CD4-positive, alpha-beta T cell treated with Interleukin-1 beta for 1 hour (primary cell): Measurements from ENCODE around the gene C1orf146.
"Not testable (repeated sequence)": the region's sequence is repeated elsewhere in the genome, so short reads cannot be mapped to it uniquely, and the experiment has no call there.

ENCODE experiments used
- DNase-seq, 2 donors: peaks; one replicate each; pipeline ENCODE4 v3.0.0-alpha.2; 2020 to 2022

C1orf146 gene

GRCh38 chr1:92276082-92276481 is 58.4 kb downstream of the C1orf146 start:
- no peak for DNase-seq

DNA sequence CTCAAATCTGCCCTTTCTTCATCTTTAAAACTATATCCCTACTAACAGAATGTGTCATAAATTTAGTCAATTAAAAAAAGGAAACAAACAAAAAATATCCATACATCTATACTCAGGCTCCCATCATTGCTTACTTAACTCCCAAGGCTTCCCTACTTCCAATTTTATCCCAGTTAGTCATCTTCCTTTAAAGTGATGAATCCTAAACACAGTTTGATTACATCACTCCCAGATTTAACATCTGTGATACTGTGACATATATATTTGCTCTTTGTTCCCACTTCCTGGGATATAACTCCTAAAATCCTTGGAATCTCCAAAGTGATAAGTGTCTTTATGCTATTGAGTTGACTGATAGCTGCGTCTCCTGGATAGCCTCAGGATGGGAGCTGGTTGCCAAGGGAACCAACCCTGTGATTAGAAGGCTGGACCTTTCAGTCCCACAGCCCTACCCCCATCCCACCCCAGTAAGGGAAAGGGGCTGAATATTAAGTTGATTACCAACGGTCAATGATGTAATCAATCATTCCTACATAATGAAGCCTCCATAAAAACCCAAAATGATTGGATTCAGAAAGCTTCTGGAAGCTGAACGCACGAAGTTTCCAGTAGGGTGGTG is 59.5 kb downstream of the C1orf146 start:
- no peak for DNase-seq

DNA sequence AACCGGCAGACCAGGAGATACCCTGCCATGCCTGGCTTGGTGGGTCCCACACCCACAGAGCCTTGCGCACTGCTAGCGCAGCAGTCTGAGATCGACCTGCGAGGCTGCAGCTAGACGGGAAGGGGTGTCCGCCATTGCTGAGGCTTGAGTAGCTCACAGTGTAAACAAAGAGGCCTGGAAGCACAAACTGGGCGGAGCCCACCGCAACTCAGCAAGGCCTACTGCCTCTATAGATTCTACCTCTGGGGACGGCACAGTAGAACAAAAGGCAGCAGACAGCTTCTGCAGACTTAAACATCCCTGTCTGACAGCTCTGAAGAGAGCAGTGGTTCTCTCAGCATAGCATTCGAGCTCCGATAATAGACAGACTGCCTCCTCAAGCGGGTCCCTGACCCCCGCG is 62.1 kb downstream of the C1orf146 start:
- DNase-seq: not testable (repeated sequence)

GRCh38 chr1:92281411-92281810 is 63.7 kb downstream of the C1orf146 start:
- not testable (repeated sequence) for DNase-seq

- peak in 1 of 2 donors; percentile 45 for DNase-seq
Observed at GRCh38 chr1:92291372-92291999, 73.8 kb downstream of the C1orf146 start.
